Breast epithelium (tissue), 3 donors: Measurements from ENCODE around the gene HDGF.

Source experiments
- POLR2A ChIP-seq: fragments of 450-650 bp; IDR thresholded peaks from one replicate; pipeline ENCODE4 v1.6.1; 2016; ENCODE audit warnings: antibody characterized with exemption, mild to moderate bottlenecking, moderate library complexity
- POLR2AphosphoS5 ChIP-seq, 3 donors: sonication (generic); formaldehyde crosslinking; IDR thresholded peaks; one replicate each; pipeline ENCODE4 v1.6.1; 2017; ENCODE audit warnings: antibody characterized with exemption in 3 of 3
- TF ChIP-seq, protein P1 (sequence below), 3 donors: fragments of 450-650 bp; IDR thresholded peaks; one replicate each; pipeline ENCODE4 v1.5.1; 2016 to 2017; ENCODE audit warnings: antibody characterized with exemption in 3 of 3, mild to moderate bottlenecking in 3 of 3, moderate library complexity in 3 of 3

DNA sequence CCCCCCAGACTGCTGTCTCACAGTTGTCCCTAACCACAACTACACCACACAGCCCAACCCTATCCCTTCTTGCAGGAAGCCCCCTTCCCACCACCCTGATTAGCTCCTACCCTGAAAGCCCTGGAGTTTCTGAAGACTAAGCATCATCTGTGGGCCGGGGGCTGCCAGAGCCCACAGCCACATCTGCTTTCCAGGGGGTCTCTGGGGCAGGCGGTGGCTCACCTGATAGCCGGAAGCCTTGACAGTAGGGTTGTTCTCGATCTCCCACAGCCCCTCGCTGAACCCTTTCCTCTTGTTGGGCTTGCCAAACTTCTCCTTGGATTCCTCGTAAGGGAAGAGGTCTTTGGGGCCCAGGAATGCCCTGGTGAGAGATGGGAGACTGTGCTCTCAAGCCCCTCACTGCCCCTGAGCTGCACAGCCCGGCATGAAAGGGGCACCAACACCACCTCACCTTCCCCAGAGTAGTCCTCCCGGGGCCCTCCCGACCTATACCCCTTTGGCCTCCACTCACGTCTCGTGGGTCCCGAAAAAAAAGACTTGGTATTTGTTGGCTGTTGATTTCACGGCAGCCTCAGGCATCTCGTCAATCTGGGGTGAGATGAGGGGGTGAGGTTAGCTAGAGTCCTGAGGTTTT, 6.6 kb downstream of the HDGF start:
- no peak for TF ChIP-seq POLR2A
- TF ChIP-seq, protein P1, sequence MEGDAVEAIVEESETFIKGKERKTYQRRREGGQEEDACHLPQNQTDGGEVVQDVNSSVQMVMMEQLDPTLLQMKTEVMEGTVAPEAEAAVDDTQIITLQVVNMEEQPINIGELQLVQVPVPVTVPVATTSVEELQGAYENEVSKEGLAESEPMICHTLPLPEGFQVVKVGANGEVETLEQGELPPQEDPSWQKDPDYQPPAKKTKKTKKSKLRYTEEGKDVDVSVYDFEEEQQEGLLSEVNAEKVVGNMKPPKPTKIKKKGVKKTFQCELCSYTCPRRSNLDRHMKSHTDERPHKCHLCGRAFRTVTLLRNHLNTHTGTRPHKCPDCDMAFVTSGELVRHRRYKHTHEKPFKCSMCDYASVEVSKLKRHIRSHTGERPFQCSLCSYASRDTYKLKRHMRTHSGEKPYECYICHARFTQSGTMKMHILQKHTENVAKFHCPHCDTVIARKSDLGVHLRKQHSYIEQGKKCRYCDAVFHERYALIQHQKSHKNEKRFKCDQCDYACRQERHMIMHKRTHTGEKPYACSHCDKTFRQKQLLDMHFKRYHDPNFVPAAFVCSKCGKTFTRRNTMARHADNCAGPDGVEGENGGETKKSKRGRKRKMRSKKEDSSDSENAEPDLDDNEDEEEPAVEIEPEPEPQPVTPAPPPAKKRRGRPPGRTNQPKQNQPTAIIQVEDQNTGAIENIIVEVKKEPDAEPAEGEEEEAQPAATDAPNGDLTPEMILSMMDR (IDR thresholded peaks at IDR 0.05): no peak
- TF ChIP-seq POLR2AphosphoS5 (IDR thresholded peaks at IDR 0.05): no peak
